ENCODE results near the gene POLH. TPM values are rescaled to one million over a fixed set of nuclear protein-coding genes. Genes with fewer than 3 reads are reported as not detected.

The POLH gene
- total and polyA plus RNA-seq, 7 donors, result 1.7 to 6.8 (median 5.2) TPM

DNA sequence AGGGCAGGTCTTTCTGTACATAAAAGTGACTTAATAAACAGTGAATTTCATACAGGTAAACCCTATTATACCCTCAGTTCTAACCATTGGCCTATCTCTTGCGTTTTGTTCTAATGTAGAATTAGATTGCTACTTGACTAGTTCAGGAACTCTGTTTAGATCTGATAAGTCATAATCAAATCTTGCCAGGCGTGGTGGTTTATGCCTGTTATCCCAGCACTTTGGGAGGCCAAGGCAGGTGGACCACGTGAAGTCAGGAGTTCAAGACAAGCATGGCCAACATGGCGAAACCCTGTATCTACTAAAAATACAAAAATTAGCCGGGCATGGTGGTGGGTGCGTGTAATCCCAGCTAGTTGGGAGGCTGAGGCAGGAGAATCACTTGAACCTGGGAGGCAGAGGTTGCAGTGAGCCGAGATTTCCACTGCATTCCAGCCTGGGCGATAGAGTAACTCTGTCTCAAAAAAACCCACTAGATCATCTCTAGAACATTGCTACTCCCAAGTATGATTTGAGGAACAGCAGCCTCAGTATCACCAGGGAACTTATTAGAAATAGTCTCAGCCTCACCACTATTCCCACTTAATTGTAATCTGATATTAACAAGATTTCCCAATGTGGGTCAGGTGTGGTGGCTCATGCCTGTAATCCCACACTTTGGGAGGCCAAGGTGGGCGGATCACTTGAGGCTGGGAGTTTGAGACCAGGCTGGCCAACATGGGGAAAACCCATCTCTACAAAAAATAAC is 40.9 kb downstream of the POLH start:
- 93 to 96% (median 95%) methylated on average over 9 of the region's 9 CpGs for WGBS, 3 donors
- intact Hi-C loops (cut with DNase I), result no loop called here
- Histone ChIP-seq H3K4me3 (no peak overlapping the region), H3K36me3 (ENCODE audit: insufficient read depth in 1 of 2, low read depth in 1 of 2) (peaks cover 18 to 68% of the 10 kb centered on the region in 2 donors), H3K27me3 (ENCODE audit: insufficient read depth in 3 of 3, low read length in 2 of 3) (no peaks in the 10 kb centered on the region), H3K27ac (no peak overlapping the region), H3K9me3 (no peaks in the 10 kb centered on the region), H3K4me1 (no peaks in the 10 kb centered on the region)
- TF ChIP-seq, protein P1, sequence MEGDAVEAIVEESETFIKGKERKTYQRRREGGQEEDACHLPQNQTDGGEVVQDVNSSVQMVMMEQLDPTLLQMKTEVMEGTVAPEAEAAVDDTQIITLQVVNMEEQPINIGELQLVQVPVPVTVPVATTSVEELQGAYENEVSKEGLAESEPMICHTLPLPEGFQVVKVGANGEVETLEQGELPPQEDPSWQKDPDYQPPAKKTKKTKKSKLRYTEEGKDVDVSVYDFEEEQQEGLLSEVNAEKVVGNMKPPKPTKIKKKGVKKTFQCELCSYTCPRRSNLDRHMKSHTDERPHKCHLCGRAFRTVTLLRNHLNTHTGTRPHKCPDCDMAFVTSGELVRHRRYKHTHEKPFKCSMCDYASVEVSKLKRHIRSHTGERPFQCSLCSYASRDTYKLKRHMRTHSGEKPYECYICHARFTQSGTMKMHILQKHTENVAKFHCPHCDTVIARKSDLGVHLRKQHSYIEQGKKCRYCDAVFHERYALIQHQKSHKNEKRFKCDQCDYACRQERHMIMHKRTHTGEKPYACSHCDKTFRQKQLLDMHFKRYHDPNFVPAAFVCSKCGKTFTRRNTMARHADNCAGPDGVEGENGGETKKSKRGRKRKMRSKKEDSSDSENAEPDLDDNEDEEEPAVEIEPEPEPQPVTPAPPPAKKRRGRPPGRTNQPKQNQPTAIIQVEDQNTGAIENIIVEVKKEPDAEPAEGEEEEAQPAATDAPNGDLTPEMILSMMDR (IDR thresholded peaks at IDR 0.05), result no peak
- no peak for DNase-seq
- ATAC-seq, result peak; percentile 27 to 42 (median 34)

DNA sequence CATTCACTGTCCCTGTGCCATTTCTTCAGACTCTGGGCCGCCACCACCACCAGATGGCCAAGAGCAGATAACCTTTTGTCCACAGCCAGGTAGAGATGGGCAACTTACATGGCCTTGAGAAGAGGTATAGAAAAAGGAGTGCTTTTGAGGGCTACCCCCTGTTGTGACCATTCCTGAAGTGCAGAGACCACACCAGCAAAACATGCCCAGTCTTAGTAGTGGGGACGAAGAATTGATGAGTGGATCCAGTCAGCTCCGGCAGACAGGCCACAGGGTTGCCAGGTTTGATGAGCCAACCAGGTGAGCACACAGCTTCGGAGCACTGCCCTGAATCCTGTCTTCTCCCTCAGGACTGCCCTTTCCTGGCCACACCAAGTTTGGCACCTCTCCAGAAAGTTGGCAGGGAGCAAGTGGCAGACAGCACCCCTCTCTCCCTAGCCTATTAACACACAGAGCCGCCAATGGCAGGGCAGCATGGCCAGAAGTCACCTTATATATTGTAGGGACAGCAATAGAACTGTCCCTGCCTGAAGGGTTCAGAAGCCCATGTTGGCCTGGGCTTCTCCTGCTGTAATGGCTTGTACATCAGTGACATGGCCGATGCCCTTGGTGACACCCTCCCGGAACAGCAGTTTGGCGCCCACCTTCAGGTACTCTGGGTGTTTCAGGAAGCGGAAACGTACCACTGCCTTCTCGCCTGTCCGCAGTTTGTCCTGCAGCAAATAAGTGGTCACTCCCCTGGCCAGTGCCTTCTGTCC is 45.3 kb downstream of the POLH start:
- H3K27me3 ChIP-seq (ENCODE audit: insufficient read depth in 3 of 3, low read length in 2 of 3), result no peaks in the 10 kb centered on the region
- no peak overlapping the region for H3K4me3 ChIP-seq
- H3K36me3 ChIP-seq (ENCODE audit: insufficient read depth in 1 of 2, low read depth in 1 of 2), result peaks cover 23 to 84% of the 10 kb centered on the region in 2 donors
- TF ChIP-seq, protein P1 (IDR thresholded peaks at IDR 0.05), result no peak
- no peaks in the 10 kb centered on the region for H3K9me3 ChIP-seq
- ATAC-seq (no peak), DNase-seq (peak in 1 of 2 donors; percentile 46)
- no peak overlapping the region for H3K27ac ChIP-seq
- intact Hi-C loops (cut with DNase I), result no loop called here
- H3K4me1 ChIP-seq, result no peaks in the 10 kb centered on the region
- 85 to 88% (median 87%) methylated on average over 12 of the region's 12 CpGs for whole genome bisulfite sequencing, 3 donors

GRCh38 chr6:43621836-43622180 is 45.8 kb downstream of the POLH start:
- intact Hi-C loops (cut with DNase I), result no loop called here
- TF ChIP-seq, protein P1 (IDR thresholded peaks at IDR 0.05), result no peak
- 83 to 92% (median 84%) methylated on average over 10 of the region's 10 CpGs for WGBS, 3 donors
- H3K27me3 ChIP-seq (ENCODE audit: insufficient read depth in 3 of 3, low read length in 2 of 3), result no peaks in the 10 kb centered on the region
- no peaks in the 10 kb centered on the region for H3K9me3 ChIP-seq
- no peak overlapping the region for H3K27ac ChIP-seq
- H3K4me3 ChIP-seq, result no peak overlapping the region
- H3K36me3 ChIP-seq (ENCODE audit: insufficient read depth in 1 of 2, low read depth in 1 of 2), result peaks cover 23 to 88% of the 10 kb centered on the region in 2 donors
- peak in 1 of 2 donors; percentile 22 for DNase-seq
- peaks cover 5% of the 10 kb centered on the region for H3K4me1 ChIP-seq
- no peak for ATAC-seq

GRCh38 chr6:43622541-43622940 is 46.6 kb downstream of the POLH start:
- Histone ChIP-seq H3K36me3 (ENCODE audit: insufficient read depth in 1 of 2, low read depth in 1 of 2) (peaks cover 23 to 90% of the 10 kb centered on the region in 2 donors), H3K4me1 (peaks cover 12% of the 10 kb centered on the region), H3K4me3 (no peak overlapping the region), H3K27ac (no peak overlapping the region), H3K9me3 (no peaks in the 10 kb centered on the region), H3K27me3 (ENCODE audit: insufficient read depth in 3 of 3, low read length in 2 of 3) (no peaks in the 10 kb centered on the region)
- 94 to 95% (median 95%) methylated on average over 10 of the region's 10 CpGs for WGBS, 3 donors
- intact Hi-C loops (cut with DNase I), result no loop called here
- TF ChIP-seq, protein P1 (IDR thresholded peaks at IDR 0.05), result no peak
- DNase-seq (peak in 1 of 2 donors; percentile 29), ATAC-seq (no peak)

All from psoas muscle (tissue), 8 donors.